Body of pancreas (tissue), 4 donors: Measurements from ENCODE around the gene UCP2.

Experiments used
- CTCF ChIP-seq, 7 experiments: fragments of 450-650 bp in 4 of 7; fragments of 200-600 bp in 3 of 7; sonication (generic) in 3 of 7; IDR thresholded peaks; one replicate each; pipeline ENCODE4 v1.5.1; 2016 to 2019; ENCODE audit warnings: antibody characterized with exemption in 7 of 7
- POLR2A ChIP-seq, 3 donors: fragments of 450-650 bp; IDR thresholded peaks; one replicate each; pipeline ENCODE4 v1.6.1; 2016; ENCODE audit warnings: antibody characterized with exemption in 3 of 3, mild to moderate bottlenecking in 2 of 3

- TF ChIP-seq CTCF (IDR thresholded peaks at IDR 0.05) (no peak), POLR2A (IDR thresholded peaks at IDR 0.05) (no peak)
Measured at GRCh38 chr11:74015919-74016684, 33.5 kb upstream of the UCP2 start.
